ENCODE measurements around the gene IER5L.
"Not testable (repeated sequence)": the region's sequence is repeated elsewhere in the genome, so short reads cannot be mapped to it uniquely, and the experiment has no call there.

IER5L gene

DNA sequence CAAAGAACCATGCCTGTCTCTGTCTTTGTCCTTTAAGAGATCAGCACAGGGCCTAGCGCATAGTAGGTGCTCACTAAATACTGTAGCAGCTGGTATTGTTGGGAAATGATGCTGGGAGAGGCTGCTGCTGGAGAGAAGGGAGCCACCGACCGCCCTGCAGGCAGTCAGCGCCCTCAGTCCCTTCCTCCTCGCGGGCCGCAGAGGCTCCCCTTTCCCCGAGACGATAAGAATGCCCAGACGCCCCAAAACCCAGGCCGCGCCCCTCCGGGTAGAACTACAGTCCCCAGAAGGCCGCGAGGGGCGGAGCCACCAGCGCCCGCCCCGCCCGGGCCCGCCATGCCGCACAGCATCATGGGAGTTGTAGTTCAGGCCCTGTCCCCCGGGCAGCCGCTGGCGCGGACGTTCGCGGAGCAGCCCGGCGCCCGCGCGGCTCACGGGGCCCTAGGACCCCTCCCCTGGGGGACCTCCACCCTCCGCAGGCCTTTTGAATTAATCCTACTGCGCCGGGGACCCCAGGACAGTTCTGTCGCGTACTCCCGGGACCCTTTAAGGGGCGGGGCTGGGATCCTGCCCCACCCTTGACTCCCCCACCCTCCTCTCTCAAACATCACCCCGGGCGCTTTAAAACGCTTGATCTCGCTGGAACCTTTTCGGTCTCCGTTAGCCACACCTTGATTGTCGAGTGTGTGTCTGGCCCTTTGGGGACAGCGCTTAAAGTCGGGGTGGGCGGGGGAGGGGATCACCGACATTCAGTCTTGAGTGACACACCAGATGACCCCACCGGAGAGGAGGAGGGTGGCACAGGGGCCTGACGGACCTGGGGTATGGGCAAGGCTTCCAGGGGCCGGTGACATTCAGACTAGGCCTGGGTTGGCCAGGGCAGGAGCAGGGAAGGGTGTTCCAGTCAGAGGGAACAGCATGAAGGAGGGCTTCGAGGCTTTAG is 24.8 kb upstream of the IER5L start:
- H3K4me1 ChIP-seq (ENCODE audit: control insufficient read depth in 1 of 2, insufficient read depth in 2 of 2, low read length in 2 of 2): peaks cover 0 to 9% of the 10 kb centered on the region in 2 donors
- H3K36me3 ChIP-seq (ENCODE audit: control insufficient read depth in 1 of 2, insufficient read depth in 2 of 2, low read length in 2 of 2): no peaks in the 10 kb centered on the region
- peak overlapping the region; percentile 52 to 68 for H3K4me3 ChIP-seq (ENCODE audit: low read depth in 1 of 2, low read length in 2 of 2)
- H3K9me3 ChIP-seq (ENCODE audit: control insufficient read depth in 1 of 2, low read length in 2 of 2): no peaks in the 10 kb centered on the region
- H3K27ac ChIP-seq (ENCODE audit: low read length): peak overlapping the region; percentile 60
- no peaks in the 10 kb centered on the region for H3K27me3 ChIP-seq (ENCODE audit: low read depth, low read length)

DNA sequence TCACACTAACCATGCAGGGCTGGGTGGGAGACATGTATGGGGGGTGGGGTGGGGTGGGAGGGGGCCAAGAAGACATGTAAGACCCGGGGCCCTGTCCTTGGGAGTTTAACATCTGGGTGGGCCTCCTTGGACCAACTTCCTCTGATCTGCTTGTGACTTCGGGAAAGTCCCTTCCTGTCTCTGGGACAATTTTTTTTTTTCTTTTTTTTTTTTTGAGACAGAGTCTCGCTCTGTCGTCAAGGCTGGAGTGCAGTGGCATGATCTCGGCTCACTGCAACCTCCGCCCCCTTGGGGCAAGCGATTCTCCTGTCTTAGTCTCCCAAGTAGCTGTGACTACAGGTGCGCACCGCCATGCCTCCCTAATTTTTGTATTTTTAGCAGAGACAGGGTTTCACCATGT is 23.8 kb upstream of the IER5L start:
- H3K27ac ChIP-seq (ENCODE audit: low read length): no peak overlapping the region
- H3K9me3 ChIP-seq (ENCODE audit: control insufficient read depth in 1 of 2, low read length in 2 of 2): no peaks in the 10 kb centered on the region
- H3K4me1 ChIP-seq (ENCODE audit: control insufficient read depth in 1 of 2, insufficient read depth in 2 of 2, low read length in 2 of 2): peaks cover 0 to 14% of the 10 kb centered on the region in 2 donors
- no peak overlapping the region for H3K4me3 ChIP-seq (ENCODE audit: low read depth in 1 of 2, low read length in 2 of 2)
- no peaks in the 10 kb centered on the region for H3K27me3 ChIP-seq (ENCODE audit: low read depth, low read length)
- H3K36me3 ChIP-seq (ENCODE audit: control insufficient read depth in 1 of 2, insufficient read depth in 2 of 2, low read length in 2 of 2): no peaks in the 10 kb centered on the region

DNA sequence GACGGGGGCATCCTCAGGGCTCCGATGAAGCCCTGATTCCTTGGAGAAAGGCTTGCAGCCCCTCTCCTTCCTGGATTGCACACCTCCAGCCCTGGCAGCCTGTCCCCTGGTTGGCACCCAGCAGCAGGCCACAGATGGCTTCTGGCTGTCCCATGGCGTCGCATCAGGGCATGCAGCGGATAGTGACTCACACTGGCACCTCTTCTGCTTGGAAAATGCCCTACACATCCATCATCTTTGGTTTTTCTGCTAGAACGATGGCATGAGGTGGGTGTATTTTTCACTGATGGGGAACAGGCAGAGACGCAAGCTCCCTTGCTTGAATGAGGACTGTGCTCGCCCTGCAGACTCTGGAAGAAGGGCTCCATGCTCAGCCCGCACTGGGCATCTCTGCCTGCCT is 23.2 kb upstream of the IER5L start:
- peaks cover 0 to 14% of the 10 kb centered on the region in 2 donors for H3K4me1 ChIP-seq (ENCODE audit: control insufficient read depth in 1 of 2, insufficient read depth in 2 of 2, low read length in 2 of 2)
- H3K4me3 ChIP-seq (ENCODE audit: low read depth in 1 of 2, low read length in 2 of 2): no peak overlapping the region
- H3K9me3 ChIP-seq (ENCODE audit: control insufficient read depth in 1 of 2, low read length in 2 of 2): no peaks in the 10 kb centered on the region
- H3K27me3 ChIP-seq (ENCODE audit: low read depth, low read length): no peaks in the 10 kb centered on the region
- H3K27ac ChIP-seq (ENCODE audit: low read length): no peak overlapping the region
- no peaks in the 10 kb centered on the region for H3K36me3 ChIP-seq (ENCODE audit: control insufficient read depth in 1 of 2, insufficient read depth in 2 of 2, low read length in 2 of 2)

DNA sequence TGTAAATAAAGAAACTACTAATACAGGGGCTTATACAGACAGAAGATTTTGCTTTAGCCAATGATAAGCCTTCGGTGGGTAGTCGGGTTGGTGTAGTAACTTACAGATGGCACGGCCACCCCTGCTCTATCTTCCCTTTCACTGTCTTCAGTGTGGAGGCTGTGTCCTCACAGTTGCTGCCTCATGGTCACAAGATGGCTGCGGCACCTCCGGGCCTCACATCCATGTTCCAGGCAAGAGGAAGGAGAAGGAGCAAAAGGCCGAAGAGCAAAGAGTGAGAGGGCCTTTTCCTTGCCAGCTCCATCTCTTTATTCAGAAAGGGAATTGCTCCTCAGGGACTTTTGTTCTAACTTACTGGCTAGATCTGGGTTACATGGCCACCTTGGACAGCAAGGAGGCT is 22.2 kb upstream of the IER5L start:
- Histone ChIP-seq H3K36me3 (ENCODE audit: control insufficient read depth in 1 of 2, insufficient read depth in 2 of 2, low read length in 2 of 2) (no peaks in the 10 kb centered on the region), H3K9me3 (ENCODE audit: control insufficient read depth in 1 of 2, low read length in 2 of 2) (no peaks in the 10 kb centered on the region), H3K27ac (ENCODE audit: low read length) (no peak overlapping the region)

DNA sequence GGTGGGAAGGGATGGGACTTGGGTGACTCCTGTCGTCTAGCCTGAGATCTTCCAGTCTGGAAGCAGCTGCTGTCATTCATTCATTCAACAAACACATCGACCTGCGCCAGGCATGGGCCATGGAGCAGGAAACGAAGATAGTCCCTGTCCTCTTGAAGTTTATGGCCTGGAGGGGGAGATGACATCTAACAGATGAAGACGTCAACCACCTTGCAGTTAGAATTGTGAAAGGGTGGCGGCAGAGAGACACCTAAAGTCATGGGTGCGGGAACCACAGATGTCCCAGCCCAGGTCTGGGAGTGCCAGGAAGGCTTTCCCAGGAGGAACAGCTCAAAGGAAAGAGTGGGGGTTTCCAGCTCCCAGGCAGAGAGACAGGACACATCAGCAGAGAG is 21.0 kb upstream of the IER5L start:
- Histone ChIP-seq H3K4me1 (ENCODE audit: control insufficient read depth in 1 of 2, insufficient read depth in 2 of 2, low read length in 2 of 2) (peaks cover 0 to 14% of the 10 kb centered on the region in 2 donors), H3K9me3 (ENCODE audit: control insufficient read depth in 1 of 2, low read length in 2 of 2) (no peaks in the 10 kb centered on the region), H3K27me3 (ENCODE audit: low read depth, low read length) (no peaks in the 10 kb centered on the region), H3K27ac (ENCODE audit: low read length) (no peak overlapping the region), H3K4me3 (ENCODE audit: low read depth in 1 of 2, low read length in 2 of 2) (no peak overlapping the region), H3K36me3 (ENCODE audit: control insufficient read depth in 1 of 2, insufficient read depth in 2 of 2, low read length in 2 of 2) (no peaks in the 10 kb centered on the region)

More for the DNA sequence above, 22.2 kb upstream of the IER5L start:
- Histone ChIP-seq H3K27me3 (ENCODE audit: low read depth, low read length) (no peaks in the 10 kb centered on the region), H3K4me3 (ENCODE audit: low read depth in 1 of 2, low read length in 2 of 2) (no peak overlapping the region), H3K4me1 (ENCODE audit: control insufficient read depth in 1 of 2, insufficient read depth in 2 of 2, low read length in 2 of 2) (peaks cover 0 to 14% of the 10 kb centered on the region in 2 donors)

DNA sequence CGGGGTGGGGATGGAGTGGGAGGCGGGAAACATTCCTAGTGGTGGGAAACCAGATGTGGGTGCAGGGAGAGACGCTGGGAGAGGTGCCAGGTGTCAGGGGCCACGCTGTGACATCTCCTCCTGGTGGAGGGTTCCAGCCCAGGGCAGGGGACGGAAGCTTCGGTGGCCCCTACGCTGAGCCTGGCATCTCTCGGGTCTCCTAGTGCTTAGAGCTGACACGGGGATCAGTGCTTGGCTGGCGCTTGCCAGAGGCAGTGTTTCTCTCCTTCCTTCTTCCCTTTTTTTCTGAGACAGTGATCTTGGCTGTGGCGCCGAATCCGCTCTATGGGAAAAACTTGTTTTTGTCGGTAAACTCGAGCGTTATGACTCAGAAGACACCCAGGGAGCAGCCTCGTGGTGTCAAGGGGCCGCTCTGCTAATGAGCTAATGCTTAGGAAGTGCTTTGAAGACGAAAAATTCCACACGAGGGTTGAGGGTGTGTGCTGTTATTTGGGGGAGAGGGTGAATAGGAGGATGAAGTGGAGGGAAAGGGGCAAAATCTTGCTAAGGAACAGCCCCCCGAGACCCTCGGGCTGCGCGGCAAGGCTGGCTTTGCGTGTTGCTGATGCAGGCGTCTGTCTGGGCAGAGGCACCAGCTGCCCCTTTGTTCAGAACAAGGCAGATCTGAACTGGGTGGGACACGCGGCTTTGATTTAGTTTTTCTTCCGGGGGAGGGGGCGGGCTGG is 20.4 kb upstream of the IER5L start:
- Histone ChIP-seq H3K36me3 (ENCODE audit: control insufficient read depth in 1 of 2, insufficient read depth in 2 of 2, low read length in 2 of 2) (no peaks in the 10 kb centered on the region), H3K4me3 (ENCODE audit: low read depth in 1 of 2, low read length in 2 of 2) (no peak overlapping the region), H3K4me1 (ENCODE audit: control insufficient read depth in 1 of 2, insufficient read depth in 2 of 2, low read length in 2 of 2) (peaks cover 0 to 14% of the 10 kb centered on the region in 2 donors), H3K27me3 (ENCODE audit: low read depth, low read length) (no peaks in the 10 kb centered on the region), H3K9me3 (ENCODE audit: control insufficient read depth in 1 of 2, low read length in 2 of 2) (no peaks in the 10 kb centered on the region), H3K27ac (ENCODE audit: low read length) (peak overlapping the region; percentile 62)

DNA sequence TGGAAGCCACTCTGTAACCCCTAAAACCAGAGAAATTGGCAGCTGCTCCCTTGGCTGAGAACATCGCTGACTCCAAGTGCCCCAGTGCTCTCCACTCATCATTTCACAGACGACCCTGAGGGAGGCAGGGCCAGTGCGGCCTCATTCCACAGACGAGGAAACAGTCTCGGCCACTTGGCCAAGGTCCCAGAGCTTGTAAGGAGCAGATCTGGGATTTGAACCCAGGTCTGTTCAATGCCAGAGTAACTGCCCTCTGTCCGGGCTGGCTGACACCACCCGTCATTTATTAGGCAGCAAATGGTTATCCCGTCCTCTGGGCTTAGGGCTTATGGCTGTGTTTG is 19.9 kb upstream of the IER5L start:
- no peak overlapping the region for H3K4me3 ChIP-seq (ENCODE audit: low read depth in 1 of 2, low read length in 2 of 2)

DNA sequence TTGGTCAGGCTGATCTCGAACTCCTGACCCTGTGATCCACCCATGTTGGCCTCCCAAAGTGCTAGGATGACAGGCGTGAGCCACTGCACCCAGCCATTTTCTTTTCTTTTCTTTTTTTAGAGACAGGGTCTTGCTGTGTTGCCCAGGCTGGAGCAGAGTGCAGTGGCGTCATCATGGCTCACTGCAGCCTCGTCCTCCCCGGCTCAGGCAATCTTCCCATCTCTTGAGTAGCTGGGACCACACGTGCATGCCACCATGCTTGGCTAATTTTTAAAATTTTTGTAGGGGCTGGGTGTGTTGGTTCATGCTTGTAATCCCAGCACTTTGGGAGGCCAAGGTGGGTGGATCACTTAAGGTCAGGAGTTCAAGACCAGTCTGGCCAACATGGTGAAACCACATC is 19.0 kb upstream of the IER5L start:
- H3K27ac ChIP-seq (ENCODE audit: low read length); H3K4me3 ChIP-seq (ENCODE audit: low read depth in 1 of 2, low read length in 2 of 2); H3K27me3 ChIP-seq (ENCODE audit: low read depth, low read length); H3K9me3 ChIP-seq (ENCODE audit: control insufficient read depth in 1 of 2, low read length in 2 of 2); H3K36me3 ChIP-seq (ENCODE audit: control insufficient read depth in 1 of 2, insufficient read depth in 2 of 2, low read length in 2 of 2): not testable (repeated sequence)
- peaks cover 0 to 14% of the 10 kb centered on the region in 2 donors for H3K4me1 ChIP-seq (ENCODE audit: control insufficient read depth in 1 of 2, insufficient read depth in 2 of 2, low read length in 2 of 2)

More for the DNA sequence above, 19.9 kb upstream of the IER5L start:
- no peaks in the 10 kb centered on the region for H3K36me3 ChIP-seq (ENCODE audit: control insufficient read depth in 1 of 2, insufficient read depth in 2 of 2, low read length in 2 of 2)
- peak overlapping the region; percentile 62 for H3K27ac ChIP-seq (ENCODE audit: low read length)
- H3K27me3 ChIP-seq (ENCODE audit: low read depth, low read length): no peaks in the 10 kb centered on the region
- H3K9me3 ChIP-seq (ENCODE audit: control insufficient read depth in 1 of 2, low read length in 2 of 2): no peaks in the 10 kb centered on the region
- peaks cover 0 to 14% of the 10 kb centered on the region in 2 donors for H3K4me1 ChIP-seq (ENCODE audit: control insufficient read depth in 1 of 2, insufficient read depth in 2 of 2, low read length in 2 of 2)

DNA sequence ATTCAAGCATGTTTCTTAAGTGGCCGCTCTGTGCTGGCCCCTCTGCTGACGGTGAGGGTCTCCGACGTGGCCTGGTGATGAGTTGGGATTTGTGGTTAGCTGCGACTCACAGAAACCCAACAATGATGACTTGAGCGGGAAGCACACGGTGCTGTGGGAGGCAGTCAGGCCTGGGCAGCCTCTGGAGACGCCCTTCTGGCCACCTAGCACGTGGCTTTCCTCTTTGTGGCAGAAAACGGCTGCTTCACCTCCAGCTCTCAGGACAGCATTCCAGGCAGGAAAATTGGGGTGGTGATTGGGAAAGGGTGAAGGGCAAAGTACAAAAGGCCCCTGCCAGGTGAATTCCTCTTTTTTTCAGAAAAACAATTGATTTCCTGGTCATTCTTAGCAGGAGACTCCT is 17.5 kb upstream of the IER5L start:
- Histone ChIP-seq H3K4me3 (ENCODE audit: low read depth in 1 of 2, low read length in 2 of 2) (no peak overlapping the region), H3K27ac (ENCODE audit: low read length) (no peak overlapping the region)

DNA sequence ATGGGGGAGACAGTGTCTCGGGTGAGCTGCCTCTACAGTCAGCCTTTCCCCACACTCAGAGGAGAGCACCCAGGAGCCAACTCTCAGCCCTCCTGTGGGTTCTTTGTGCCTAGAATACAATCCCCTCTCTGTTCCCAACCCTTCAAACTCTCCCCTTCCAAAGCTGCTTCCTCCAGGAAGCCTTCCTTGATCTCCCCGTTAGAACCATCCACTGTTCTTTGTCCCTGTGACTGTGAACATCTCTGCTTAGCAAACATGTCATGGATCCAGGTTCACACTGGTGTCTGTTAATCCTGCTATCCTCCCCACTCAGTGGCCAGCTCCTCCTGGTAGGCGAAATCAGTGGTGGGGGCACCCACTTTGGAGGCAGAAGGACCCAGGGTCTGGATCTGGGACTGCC is 16.2 kb upstream of the IER5L start:
- no peak overlapping the region for H3K27ac ChIP-seq (ENCODE audit: low read length)
- H3K4me1 ChIP-seq (ENCODE audit: control insufficient read depth in 1 of 2, insufficient read depth in 2 of 2, low read length in 2 of 2): peaks cover 0 to 14% of the 10 kb centered on the region in 2 donors
- H3K9me3 ChIP-seq (ENCODE audit: control insufficient read depth in 1 of 2, low read length in 2 of 2): peaks cover 0 to 4% of the 10 kb centered on the region in 2 donors
- no peak overlapping the region for H3K4me3 ChIP-seq (ENCODE audit: low read depth in 1 of 2, low read length in 2 of 2)
- no peaks in the 10 kb centered on the region for H3K36me3 ChIP-seq (ENCODE audit: control insufficient read depth in 1 of 2, insufficient read depth in 2 of 2, low read length in 2 of 2)
- no peaks in the 10 kb centered on the region for H3K27me3 ChIP-seq (ENCODE audit: low read depth, low read length)

More for the DNA sequence above, 17.5 kb upstream of the IER5L start:
- H3K4me1 ChIP-seq (ENCODE audit: control insufficient read depth in 1 of 2, insufficient read depth in 2 of 2, low read length in 2 of 2): peaks cover 0 to 14% of the 10 kb centered on the region in 2 donors
- no peaks in the 10 kb centered on the region for H3K27me3 ChIP-seq (ENCODE audit: low read depth, low read length)
- no peaks in the 10 kb centered on the region for H3K36me3 ChIP-seq (ENCODE audit: control insufficient read depth in 1 of 2, insufficient read depth in 2 of 2, low read length in 2 of 2)
- H3K9me3 ChIP-seq (ENCODE audit: control insufficient read depth in 1 of 2, low read length in 2 of 2): peaks cover 0 to 4% of the 10 kb centered on the region in 2 donors

DNA sequence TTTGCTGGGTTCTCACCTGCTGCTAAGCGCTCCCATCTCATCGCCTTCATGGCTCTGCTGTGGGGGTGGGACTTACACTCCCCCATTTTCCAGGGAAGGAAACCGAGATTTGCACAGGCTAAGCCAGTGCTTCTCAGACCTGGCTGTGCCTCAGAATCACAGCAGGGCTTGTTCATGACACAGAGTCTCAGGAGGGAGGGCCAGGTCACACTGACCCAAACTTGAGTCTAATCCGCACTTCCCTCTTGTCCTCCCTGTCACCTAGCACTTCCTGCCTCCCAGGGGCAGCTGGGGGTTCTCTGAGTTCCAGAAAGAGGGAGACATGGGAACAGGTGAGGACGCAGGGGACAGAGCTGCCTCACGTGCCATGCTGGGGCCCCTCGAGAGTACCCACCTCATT is 15.6 kb upstream of the IER5L start:
- no peak overlapping the region for H3K4me3 ChIP-seq (ENCODE audit: low read depth in 1 of 2, low read length in 2 of 2)
- no peak overlapping the region for H3K27ac ChIP-seq (ENCODE audit: low read length)
- H3K27me3 ChIP-seq (ENCODE audit: low read depth, low read length): no peaks in the 10 kb centered on the region
- H3K9me3 ChIP-seq (ENCODE audit: control insufficient read depth in 1 of 2, low read length in 2 of 2): peaks cover 0 to 4% of the 10 kb centered on the region in 2 donors
- no peaks in the 10 kb centered on the region for H3K36me3 ChIP-seq (ENCODE audit: control insufficient read depth in 1 of 2, insufficient read depth in 2 of 2, low read length in 2 of 2)
- peaks cover 0 to 12% of the 10 kb centered on the region in 2 donors for H3K4me1 ChIP-seq (ENCODE audit: control insufficient read depth in 1 of 2, insufficient read depth in 2 of 2, low read length in 2 of 2)

Measured in muscle layer of duodenum (tissue), 2 donors.